HepG2 (cell line): ENCODE data around the gene CACNA1C.

ENCODE experiments used
- CTCF ChIP-seq: sonication (generic); formaldehyde crosslinking; IDR thresholded peaks from 2 replicates; pipeline ENCODE4 v1.5.0; 2020; ENCODE audit warnings: mild to moderate bottlenecking, missing genetic modification reagents, moderate library complexity
- GABPA ChIP-seq, 2 experiments: IDR thresholded peaks; 2 replicates each; pipeline ENCODE4 v1.6.1; 2011 to 2016; ENCODE audit warnings: low read depth in 2 of 2, low read length in 1 of 2, missing biosample characterization in 1 of 2, missing genetic modification characterization in 1 of 2
- GFI1 ChIP-seq: sonication (generic); formaldehyde crosslinking; IDR thresholded peaks from 2 replicates; pipeline ENCODE4 v1.5.0; 2020; ENCODE audit warnings: missing genetic modification reagents, mild to moderate bottlenecking, borderline replicate concordance
- MAFK ChIP-seq, 2 experiments: IDR thresholded peaks in 1 of 2; conservative IDR thresholded peaks in 1 of 2; 2 replicates each; pipeline ENCODE4 v1.6.1; 2011; ENCODE audit warnings: improper control_type of control experiment in 2 of 2, low read length in 2 of 2
- NR2F6 ChIP-seq, 2 experiments: IDR thresholded peaks; 2 replicates each; pipeline ENCODE4 v1.6.1; 2016; ENCODE audit warnings: antibody characterized with exemption in 1 of 2, mild to moderate bottlenecking in 1 of 2
- NR3C1 ChIP-seq: sonication (generic); formaldehyde crosslinking; IDR thresholded peaks from 2 replicates; pipeline ENCODE4 v1.4.0; 2020; ENCODE audit warnings: missing genetic modification reagents
- ZNF572 ChIP-seq: sonication (generic); formaldehyde crosslinking; IDR thresholded peaks from 2 replicates; pipeline ENCODE4 v1.5.1; 2020; ENCODE audit warnings: mild to moderate bottlenecking, missing genetic modification reagents

DNA sequence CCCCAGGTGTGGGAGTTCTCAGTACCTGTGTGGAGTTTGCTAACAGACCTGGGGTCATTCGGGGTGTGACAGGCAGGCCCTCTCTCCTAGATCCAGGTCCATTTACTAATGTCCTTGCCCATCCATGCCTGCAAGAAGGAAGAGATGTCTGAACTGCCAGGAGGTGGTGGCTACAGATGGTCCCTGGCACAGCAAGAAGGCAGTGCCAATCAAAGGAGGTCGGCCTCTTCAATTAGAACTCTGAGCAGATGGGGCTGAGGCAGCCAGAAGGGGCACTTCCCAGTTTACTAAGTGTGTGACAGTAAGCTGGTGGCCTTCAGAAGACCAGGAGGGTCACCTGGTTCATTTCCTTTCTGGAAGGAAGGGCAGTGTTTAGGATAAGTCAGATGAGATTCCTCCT lies 202.5 kb downstream of the CACNA1C start:
- no peak for TF ChIP-seq NR2F6 (IDR thresholded peaks at IDR 0.05)
- no peak for TF ChIP-seq NR2F6 (CRISPR knock-in tag; IDR thresholded peaks at IDR 0.05)
- no peak for TF ChIP-seq MAFK (conservative IDR thresholded peaks at IDR 0.05 in 1 of 2, IDR thresholded peaks at IDR 0.05 in 1 of 2; ENCODE audit: low read length in 2 of 2)
- TF ChIP-seq CTCF = no peak
- no peak for TF ChIP-seq ZNF572 (CRISPR knock-in tag)
- no peak for TF ChIP-seq GABPA (IDR thresholded peaks at IDR 0.05; ENCODE audit: low read depth, low read length)
- no peak for TF ChIP-seq GABPA (CRISPR knock-in tag; IDR thresholded peaks at IDR 0.05; ENCODE audit: low read depth)
- no peak for TF ChIP-seq NR3C1 (CRISPR knock-in tag)
- TF ChIP-seq GFI1 (CRISPR knock-in tag) = no peak
